Measurements from ENCODE around the gene GAREM1.

GAREM1 gene

DNA sequence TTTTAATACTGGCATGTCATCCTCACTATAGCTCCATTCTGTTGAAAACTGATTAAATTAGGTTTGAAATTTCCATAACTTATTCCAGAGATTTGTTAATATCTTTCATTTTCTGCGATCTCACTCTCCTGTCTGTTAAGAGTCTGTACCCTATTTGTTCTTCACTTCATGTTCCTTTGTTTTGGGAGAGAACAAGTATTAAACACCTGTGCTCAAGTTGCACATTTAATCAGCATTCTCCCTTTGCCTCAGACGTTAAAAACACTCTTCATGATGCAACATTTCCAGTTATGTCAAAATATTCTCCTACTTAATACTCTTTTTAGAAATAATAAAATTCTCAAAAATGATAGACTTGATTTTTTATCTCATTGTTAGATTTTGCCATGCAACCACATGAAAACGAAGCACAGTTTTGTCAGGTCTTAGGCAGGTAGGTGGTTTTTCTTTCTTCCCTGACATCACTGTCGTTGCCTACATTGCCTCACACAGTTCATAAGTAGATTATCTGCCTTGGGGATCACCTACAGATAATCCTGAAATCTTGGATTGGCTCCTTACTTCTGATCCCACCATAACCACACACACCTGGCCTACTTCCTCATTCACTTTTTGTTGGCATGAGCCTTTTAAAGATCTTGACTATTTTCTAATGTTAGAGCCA, 109.9 kb downstream of the GAREM1 start:
- H3K4me3 ChIP-seq (ENCODE audit: low read depth, low read length): no peak overlapping the region
- TF ChIP-seq CTCF (IDR thresholded peaks at IDR 0.05; ENCODE audit: borderline replicate concordance, insufficient read depth, low read depth, low read length): no peak

DNA sequence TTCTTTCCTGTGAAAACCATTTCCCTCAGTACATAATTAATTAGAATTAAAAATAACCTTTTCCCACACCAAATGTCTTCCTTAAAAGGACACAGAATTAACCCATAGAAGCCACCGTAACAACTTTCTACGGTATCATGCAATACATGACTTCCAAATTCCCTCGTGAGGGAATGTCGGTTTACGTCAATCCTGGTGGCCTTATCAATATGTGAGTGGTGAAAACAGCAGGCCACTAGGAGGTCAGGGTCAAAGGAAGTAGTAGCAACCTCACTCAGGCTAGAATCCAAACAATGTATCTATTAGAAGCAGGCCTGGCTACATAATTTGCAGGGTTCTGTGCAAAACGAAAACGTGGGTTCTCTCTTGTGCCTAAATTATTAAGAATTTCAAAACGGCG, 112.2 kb downstream of the GAREM1 start:
- no peak for TF ChIP-seq CTCF (IDR thresholded peaks at IDR 0.05; ENCODE audit: borderline replicate concordance, insufficient read depth, low read depth, low read length)
- H3K4me3 ChIP-seq (ENCODE audit: low read depth, low read length): no peak overlapping the region

GRCh38 chr18:32358075-32358474, 112.6 kb downstream of the GAREM1 start:
- H3K4me3 ChIP-seq (ENCODE audit: low read depth, low read length): no peak overlapping the region
- TF ChIP-seq CTCF (IDR thresholded peaks at IDR 0.05; ENCODE audit: borderline replicate concordance, insufficient read depth, low read depth, low read length): no peak

GRCh38 chr18:32355896-32356295, 114.8 kb downstream of the GAREM1 start:
- no peak for TF ChIP-seq CTCF (IDR thresholded peaks at IDR 0.05; ENCODE audit: borderline replicate concordance, insufficient read depth, low read depth, low read length)
- H3K4me3 ChIP-seq (ENCODE audit: low read depth, low read length): no peak overlapping the region

GRCh38 chr18:32354518-32354917, 116.2 kb downstream of the GAREM1 start:
- no peak overlapping the region for H3K4me3 ChIP-seq (ENCODE audit: low read depth, low read length)

GRCh38 chr18:32353257-32353656, 117.4 kb downstream of the GAREM1 start:
- H3K4me3 ChIP-seq (ENCODE audit: low read depth, low read length): no peak overlapping the region
- TF ChIP-seq CTCF (IDR thresholded peaks at IDR 0.05; ENCODE audit: borderline replicate concordance, insufficient read depth, low read depth, low read length): no peak

More at GRCh38 chr18:32354518-32354917, 116.2 kb downstream of the GAREM1 start:
- TF ChIP-seq CTCF (IDR thresholded peaks at IDR 0.05; ENCODE audit: borderline replicate concordance, insufficient read depth, low read depth, low read length): no peak

DNA sequence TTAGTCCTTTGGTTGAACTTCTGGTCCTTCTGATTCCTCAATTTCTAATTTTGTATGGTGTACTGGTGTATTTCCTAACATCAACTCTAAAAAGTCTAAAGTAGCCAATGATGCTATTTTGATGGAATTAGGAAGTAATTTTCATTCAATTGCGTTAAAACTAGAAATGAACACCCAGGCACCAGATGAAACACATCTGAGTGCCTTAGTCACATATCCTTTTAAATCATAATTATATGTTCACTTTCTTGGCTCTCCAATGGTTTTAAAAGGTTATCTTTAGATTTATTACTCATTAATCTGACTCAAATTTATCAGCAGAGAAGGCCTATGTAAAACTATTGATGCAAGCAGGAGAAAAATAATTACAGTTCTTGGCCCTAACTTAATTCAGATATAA, 119.7 kb downstream of the GAREM1 start:
- H3K4me3 ChIP-seq (ENCODE audit: low read depth, low read length): no peak overlapping the region
- no peak for TF ChIP-seq CTCF (IDR thresholded peaks at IDR 0.05; ENCODE audit: borderline replicate concordance, insufficient read depth, low read depth, low read length)
